ENCODE results near the gene TSPOAP1. TPM values are rescaled to one million over a fixed set of nuclear protein-coding genes. Genes with fewer than 3 reads are reported as not detected.
A peak's percentile ranks its signal among the peaks of the same experiment; 100 is the strongest.

Gene TSPOAP1
- total RNA-seq, 1 experiment from 2014 or later, result 6.0 TPM

DNA sequence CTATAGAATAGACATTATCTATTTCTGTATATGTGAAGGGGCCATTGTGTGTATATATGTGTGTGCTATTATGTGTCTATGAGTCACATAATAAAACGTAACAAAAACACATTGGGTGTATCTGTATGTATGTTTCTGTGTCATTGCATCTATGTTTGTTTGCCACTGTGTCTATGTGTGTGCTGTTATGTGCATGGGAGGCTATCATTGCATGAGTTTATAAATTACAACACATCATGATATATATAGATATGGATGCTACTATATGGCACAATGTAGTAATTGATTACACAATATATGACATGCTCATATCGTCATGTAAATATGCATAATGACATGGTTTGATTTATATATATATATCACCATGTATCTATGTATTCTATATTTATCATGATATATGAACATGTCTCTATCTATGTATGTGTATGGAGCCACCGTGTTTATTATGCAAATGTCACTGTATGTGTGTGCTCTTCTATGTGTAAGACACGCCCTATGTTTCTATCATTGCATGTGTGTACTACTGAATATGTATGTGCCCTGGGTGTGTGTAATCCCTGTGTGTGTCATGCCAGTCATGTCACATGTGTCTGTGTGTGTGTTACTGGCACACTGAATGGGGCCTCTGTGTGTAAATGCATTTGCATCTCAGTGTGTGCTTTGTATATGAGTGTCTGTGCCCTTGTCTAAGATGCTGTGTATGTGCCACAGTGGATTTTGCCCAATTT, 1.4 kb upstream of the TSPOAP1 start:
- intact Hi-C loops (cut with micrococcal nuclease; ENCODE audit: unreplicated experiment), result no loop called here
- ChIA-PET CTCF (interaction anchor here (0.9 kb wide), 1 partner anchor 88 kb away, joined by 3 read pairs; no protein-coding TSS in a partner anchor), POLR2A (no interaction called here)
- BruUV-seq (replicated peaks), result no TSS peak
- no peaks in the 10 kb centered on the region; the same call in 1 of the 2 replicates for H3K4me1 ChIP-seq
- no peak for DNase-seq
- H3K9me3 ChIP-seq, result no peaks in the 10 kb centered on the region
- H3K9me3 Mint-ChIP-seq (ENCODE audit: unreplicated experiment), result no peaks in the 10 kb centered on the region
- H3K36me3 ChIP-seq (ENCODE audit: control insufficient read depth, insufficient read depth, low read length), result no peaks in the 10 kb centered on the region
- no peak overlapping the region for H3K4me3 Mint-ChIP-seq (ENCODE audit: unreplicated experiment)
- H3K4me3 ChIP-seq (ENCODE audit: low read depth, low read length), result no peak overlapping the region
- H3K27me3 Mint-ChIP-seq (ENCODE audit: insufficient read depth, unreplicated experiment), result no peaks in the 10 kb centered on the region
- H3K36me3 Mint-ChIP-seq (ENCODE audit: insufficient read depth, unreplicated experiment), result peaks cover 29% of the 10 kb centered on the region
- peaks cover 14% of the 10 kb centered on the region for H3K4me1 Mint-ChIP-seq (ENCODE audit: low read depth, unreplicated experiment)
- TF ChIP-seq CTCF (IDR thresholded peaks at IDR 0.05; ENCODE audit: insufficient read depth in 1 of 2, low read depth in 1 of 2, low read length in 1 of 2, severe bottlenecking in 1 of 2, unreplicated experiment in 1 of 2), result no peak
- H3K27me3 ChIP-seq (replicated peaks; ENCODE audit: control insufficient read depth, insufficient read depth, low read length), result no peaks in the 10 kb centered on the region
- H3K27ac Mint-ChIP-seq (ENCODE audit: unreplicated experiment), result no peak overlapping the region

DNA sequence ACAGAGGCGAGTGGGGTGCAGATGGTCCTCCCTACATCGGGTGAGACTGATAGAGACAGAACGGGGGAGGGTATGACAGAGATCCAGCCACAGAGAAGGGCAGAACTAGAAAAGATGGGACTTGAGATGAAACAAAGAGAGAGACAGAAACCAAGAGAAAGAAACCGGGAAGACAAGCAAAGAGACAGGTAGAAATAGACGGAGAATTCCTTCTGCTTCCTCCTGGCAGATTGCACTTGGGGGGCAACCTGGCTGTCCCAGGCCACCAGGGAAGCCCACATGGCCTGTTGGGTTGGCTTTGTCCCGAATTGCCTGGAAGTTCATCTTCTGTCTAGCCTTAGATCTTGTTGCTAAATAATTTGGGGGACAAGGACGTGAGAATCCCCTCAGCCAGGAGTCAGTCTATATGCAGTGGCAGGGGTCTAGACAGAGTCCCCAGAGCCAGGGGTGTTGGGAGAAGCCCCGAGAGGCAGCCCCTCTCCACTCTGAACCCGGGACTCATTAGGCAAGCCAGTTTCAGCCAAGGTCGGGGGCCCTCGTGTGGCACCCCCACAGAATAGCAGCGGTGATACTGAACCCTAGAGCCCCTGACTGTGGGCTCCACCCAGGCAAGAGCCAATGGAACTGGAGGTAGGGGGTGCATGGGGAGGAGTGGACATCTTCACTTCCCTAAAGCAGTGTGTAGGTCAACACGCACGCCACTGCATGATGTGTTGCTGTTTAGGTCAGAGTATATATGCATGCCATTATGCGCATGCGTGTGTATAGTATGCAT, 627 bp upstream of the TSPOAP1 start:
- Histone ChIP-seq H3K36me3 (ENCODE audit: control insufficient read depth, insufficient read depth, low read length) (no peaks in the 10 kb centered on the region), H3K9me3 (no peaks in the 10 kb centered on the region), H3K4me1 (no peaks in the 10 kb centered on the region; the same call in 1 of the 2 replicates), H3K4me3 (ENCODE audit: low read depth, low read length) (no peak overlapping the region), H3K27me3 (replicated peaks; ENCODE audit: control insufficient read depth, insufficient read depth, low read length) (no peaks in the 10 kb centered on the region)
- peaks cover 21% of the 10 kb centered on the region for H3K36me3 Mint-ChIP-seq (ENCODE audit: insufficient read depth, unreplicated experiment)
- peaks cover 14% of the 10 kb centered on the region for H3K4me1 Mint-ChIP-seq (ENCODE audit: low read depth, unreplicated experiment)
- intact Hi-C loops (cut with micrococcal nuclease; ENCODE audit: unreplicated experiment), result no loop called here
- BruUV-seq (replicated peaks), result no TSS peak
- DNase-seq, result no peak
- ChIA-PET POLR2A (no interaction called here), CTCF (no interaction called here)
- no peaks in the 10 kb centered on the region for H3K27me3 Mint-ChIP-seq (ENCODE audit: insufficient read depth, unreplicated experiment)
- no peak overlapping the region for H3K4me3 Mint-ChIP-seq (ENCODE audit: unreplicated experiment)
- TF ChIP-seq CTCF (IDR thresholded peaks at IDR 0.05; ENCODE audit: insufficient read depth in 1 of 2, low read depth in 1 of 2, low read length in 1 of 2, severe bottlenecking in 1 of 2, unreplicated experiment in 1 of 2), result peak in 1 of 2 experiments; percentile 7
- H3K9me3 Mint-ChIP-seq (ENCODE audit: unreplicated experiment), result no peaks in the 10 kb centered on the region
- H3K27ac Mint-ChIP-seq (ENCODE audit: unreplicated experiment), result peak overlapping the region; percentile 12

DNA sequence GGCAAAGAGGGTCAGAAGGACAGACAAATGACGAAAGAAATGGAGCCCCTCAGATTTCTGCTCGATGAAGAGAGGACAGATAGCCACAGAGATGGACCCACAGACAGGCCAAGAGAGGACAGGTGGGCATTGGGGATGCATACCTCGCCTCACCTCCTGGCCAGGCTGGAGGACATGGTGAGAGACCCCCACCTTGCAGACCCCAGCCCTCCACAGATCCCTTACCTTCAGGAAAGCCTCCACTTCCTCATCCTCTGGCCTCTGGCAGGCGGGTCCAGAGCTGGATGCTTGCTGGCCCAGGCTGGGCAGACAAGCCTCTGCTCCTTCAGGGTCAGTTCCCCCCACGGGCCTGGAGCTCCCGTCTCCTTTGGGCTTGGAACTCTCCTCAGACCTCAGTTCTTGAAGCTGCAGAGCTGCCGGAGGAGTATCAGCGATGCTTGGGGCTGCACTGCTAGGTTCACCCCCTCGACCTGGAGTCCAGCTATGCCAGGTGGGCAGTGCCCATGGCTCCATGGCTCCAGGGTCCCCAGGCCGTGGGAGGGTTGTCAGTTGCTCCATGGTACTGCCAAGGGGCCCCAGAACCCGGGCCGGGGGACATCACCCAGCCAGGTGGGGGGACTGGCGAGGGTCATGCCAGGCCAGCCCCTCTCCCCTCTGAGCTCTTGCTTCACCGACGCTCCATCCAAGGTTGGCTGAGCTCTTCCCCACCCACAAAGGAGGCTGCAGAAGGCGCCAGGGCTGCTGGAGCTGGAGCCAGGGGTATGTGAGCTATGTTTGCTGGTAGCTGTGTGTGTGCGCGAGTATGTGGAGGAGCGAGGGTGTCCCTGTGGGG, 1.0 kb downstream of the TSPOAP1 start:
- H3K9me3 ChIP-seq, result no peaks in the 10 kb centered on the region
- no peak for DNase-seq
- peak overlapping the region; percentile 27 for H3K27ac Mint-ChIP-seq (ENCODE audit: unreplicated experiment)
- no peaks in the 10 kb centered on the region for H3K36me3 ChIP-seq (ENCODE audit: control insufficient read depth, insufficient read depth, low read length)
- no peaks in the 10 kb centered on the region for H3K27me3 Mint-ChIP-seq (ENCODE audit: insufficient read depth, unreplicated experiment)
- no peak overlapping the region for H3K4me3 ChIP-seq (ENCODE audit: low read depth, low read length)
- intact Hi-C loops (cut with micrococcal nuclease; ENCODE audit: unreplicated experiment), result no loop called here
- BruUV-seq (replicated peaks), result no TSS peak
- H3K36me3 Mint-ChIP-seq (ENCODE audit: insufficient read depth, unreplicated experiment), result peaks cover 15% of the 10 kb centered on the region
- no peaks in the 10 kb centered on the region for H3K9me3 Mint-ChIP-seq (ENCODE audit: unreplicated experiment)
- ChIA-PET POLR2A (interaction anchor here (0.5 kb wide), 1 partner anchor 96 kb away, joined by 4 read pairs; no protein-coding TSS in a partner anchor), CTCF (interaction anchor here (1.0 kb wide), 2 partner anchors 10 to 90 kb away, joined by 4 read pairs; partner anchors contain the start of gene RNF43)
- TF ChIP-seq CTCF (IDR thresholded peaks at IDR 0.05; ENCODE audit: insufficient read depth in 1 of 2, low read depth in 1 of 2, low read length in 1 of 2, severe bottlenecking in 1 of 2, unreplicated experiment in 1 of 2), result no peak
- H3K27me3 ChIP-seq (replicated peaks; ENCODE audit: control insufficient read depth, insufficient read depth, low read length), result no peaks in the 10 kb centered on the region
- H3K4me1 ChIP-seq, result no peaks in the 10 kb centered on the region; the same call in 1 of the 2 replicates
- H3K4me3 Mint-ChIP-seq (ENCODE audit: unreplicated experiment), result no peak overlapping the region
- H3K4me1 Mint-ChIP-seq (ENCODE audit: low read depth, unreplicated experiment), result peaks cover 14% of the 10 kb centered on the region
